Keratinocyte (primary cell): ENCODE data around the gene ZC3HAV1L. TPM values are rescaled to one million over a fixed set of nuclear protein-coding genes. Genes with fewer than 3 reads are reported as not detected.

Experiments used
- DNase-seq: peaks from one replicate; pipeline ENCODE4 v3.0.0-alpha.2; 2011; ENCODE audit warnings: low read depth, missing footprints, low spot score
- FAIRE-seq: peaks from 2 replicates; lab custom pipeline; 2011; peaks lifted over from hg19 to GRCh38; lab: Jason Lieb, UNC
- H2AFZ ChIP-seq: 2 replicates; pipeline ENCODE4 v1.6.0; 2012; ENCODE audit warnings: low read length, control low read depth, inconsistent platforms; ENCODE audit not compliant: control insufficient read depth
- H3K27ac ChIP-seq: 2 replicates; pipeline ENCODE4 v1.5.1; 2011; ENCODE audit warnings: low read length; ENCODE audit not compliant: control insufficient read depth, insufficient read depth
- H3K27me3 ChIP-seq: 3 replicates; pipeline ENCODE4 v1.6.0; 2011; ENCODE audit warnings: low read length; ENCODE audit not compliant: control insufficient read depth, insufficient read depth; ENCODE audit errors: extremely low read depth
- H3K36me3 ChIP-seq, 2 experiments: 2 replicates in 1 of 2; 3 replicates in 1 of 2; pipeline ENCODE4 v1.5.1; 2011; ENCODE audit warnings: low read length in 2 of 2, mild to moderate bottlenecking in 1 of 2; ENCODE audit not compliant: control insufficient read depth in 2 of 2, insufficient read depth in 2 of 2; ENCODE audit errors: extremely low read depth in 1 of 2
- H3K4me1 ChIP-seq: 3 replicates; pipeline ENCODE4 v1.5.1; 2011; ENCODE audit warnings: low read length; ENCODE audit not compliant: control insufficient read depth, insufficient read depth; ENCODE audit errors: extremely low read depth
- H3K4me2 ChIP-seq: 3 replicates; pipeline ENCODE4 v1.6.0; 2011; ENCODE audit warnings: low read depth, low read length; ENCODE audit not compliant: control insufficient read depth, insufficient read depth; ENCODE audit errors: extremely low read depth
- H3K4me3 ChIP-seq, 3 experiments: fragments of 200-600 bp in 1 of 3; sonication (generic) in 1 of 3; 2 replicates in 2 of 3; 3 replicates in 1 of 3; pipeline ENCODE4 v1.5.1; 2011 to 2016; ENCODE audit warnings: low read length in 3 of 3, mild to moderate bottlenecking in 3 of 3, control low read depth in 2 of 3, inconsistent platforms in 1 of 3, low read depth in 1 of 3, mixed read lengths in 1 of 3, mixed run types in 1 of 3, moderate library complexity in 1 of 3; ENCODE audit not compliant: control insufficient read depth in 2 of 3, insufficient read depth in 2 of 3; ENCODE audit errors: extremely low read depth in 1 of 3
- H3K79me2 ChIP-seq: 2 replicates; pipeline ENCODE4 v1.6.0; 2012; ENCODE audit warnings: low read length; ENCODE audit not compliant: control insufficient read depth, insufficient read depth
- H3K9ac ChIP-seq: 3 replicates; pipeline ENCODE4 v1.6.0; 2011; ENCODE audit warnings: low read length; ENCODE audit not compliant: control insufficient read depth, insufficient read depth; ENCODE audit errors: extremely low read depth
- H3K9me1 ChIP-seq: 3 replicates; pipeline ENCODE4 v1.6.0; 2011; ENCODE audit warnings: low read length; ENCODE audit not compliant: control insufficient read depth, insufficient read depth; ENCODE audit errors: extremely low read depth
- H3K9me3 ChIP-seq: 2 replicates; pipeline ENCODE4 v1.5.1; 2012; ENCODE audit warnings: low read depth, low read length; ENCODE audit not compliant: control insufficient read depth
- H4K20me1 ChIP-seq: 3 replicates; pipeline ENCODE4 v1.6.0; 2011; ENCODE audit warnings: low read length; ENCODE audit not compliant: control insufficient read depth, insufficient read depth; ENCODE audit errors: extremely low read depth
- CTCF ChIP-seq, 3 experiments: IDR thresholded peaks in 1 of 3; conservative IDR thresholded peaks in 1 of 3; optimal IDR thresholded peaks in 1 of 3; 2 replicates in 2 of 3; 3 replicates in 1 of 3; pipeline versions ENCODE3 to v1.5.1; 2011; ENCODE audit warnings: low read length in 3 of 3, mild to moderate bottlenecking in 3 of 3, moderate library complexity in 2 of 3, control low read depth in 1 of 3, inconsistent platforms in 1 of 3; ENCODE audit not compliant: insufficient read depth in 2 of 3; ENCODE audit errors: extremely low read depth in 1 of 3
- EZH2 ChIP-seq: IDR thresholded peaks from one replicate; pipeline ENCODE4 v1.6.1; 2012; ENCODE audit warnings: inconsistent platforms, mild to moderate bottlenecking, low read length, moderate library complexity
- dilution Hi-C: fragments of 300-500 bp; cut with MboI; formaldehyde crosslinking; loops from one replicate; pipeline ENCODE4 v1.7.0; 2020; ENCODE audit warnings: low sequenced_read_pairs; ENCODE audit not compliant: extremely low pct_ligation_motif_present
- polyA plus RNA-seq, 5 experiments: library from polyadenylated mRNA; depleted of rRNA in 3 of 5; stranded (reverse) in 3 of 5; stranded (forward) in 1 of 5; unstranded in 1 of 5; fragments of >200 nt; gene quantifications; 1 replicate in 1 of 5; 2 replicates in 3 of 5; 3 replicates in 1 of 5; pipeline versions ENCODE4 v1.2.1 to v1.2.3, GENCODE V29; 2011 to 2012; ENCODE audit warnings: missing spikeins in 2 of 5, low read depth in 1 of 5, low replicate concordance in 1 of 5

ZC3HAV1L gene
- polyA plus RNA-seq, 1 donor (not counting 4 experiments of a cell fraction or from before 2014, with no cell fraction given): 7.9 TPM

DNA sequence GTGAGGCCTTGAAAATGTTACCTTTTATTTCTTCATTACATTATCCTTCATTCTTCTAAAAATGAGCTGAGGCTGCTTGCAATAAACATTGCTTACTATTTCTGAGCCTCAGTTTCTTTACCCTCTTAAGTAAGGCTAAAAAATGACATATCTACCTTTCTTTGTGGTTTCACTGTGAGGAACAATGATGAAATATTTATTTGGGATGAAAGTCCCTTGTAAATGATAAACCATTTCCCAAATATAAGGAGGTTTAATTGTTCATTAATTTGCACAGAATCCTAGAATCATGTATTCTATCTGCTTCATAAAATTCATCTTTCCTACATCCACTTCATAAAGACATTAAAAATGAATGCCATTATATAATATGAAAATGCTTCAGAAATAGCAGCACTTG is 45.7 kb upstream of the ZC3HAV1L start:
- Histone ChIP-seq H3K79me2 (peaks cover 29% of the 10 kb centered on the region), H3K9me3 (no peaks in the 10 kb centered on the region), H4K20me1 (peaks cover 3% of the 10 kb centered on the region), H3K27ac (no peak overlapping the region), H3K9me1 (no peaks in the 10 kb centered on the region), H3K4me1 (no peaks in the 10 kb centered on the region), H3K9ac (no peak overlapping the region), H2AFZ (no peak overlapping the region), H3K4me3 (no peak overlapping the region), H3K27me3 (no peaks in the 10 kb centered on the region), H3K4me2 (no peak overlapping the region), H3K36me3 (peaks cover 25 to 43% of the 10 kb centered on the region in 2 experiments)
- dilution Hi-C loops: no loop called here
- FAIRE-seq: no peak
- TF ChIP-seq EZH2 (no peak), CTCF (optimal IDR thresholded peaks at IDR 0.05 in 1 of 3, IDR thresholded peaks at IDR 0.05 in 1 of 3, conservative IDR thresholded peaks at IDR 0.05 in 1 of 3; ENCODE audit: extremely low read depth in 1 of 3, insufficient read depth in 2 of 3, low read length in 3 of 3) (no peak)
- DNase-seq: no peak

DNA sequence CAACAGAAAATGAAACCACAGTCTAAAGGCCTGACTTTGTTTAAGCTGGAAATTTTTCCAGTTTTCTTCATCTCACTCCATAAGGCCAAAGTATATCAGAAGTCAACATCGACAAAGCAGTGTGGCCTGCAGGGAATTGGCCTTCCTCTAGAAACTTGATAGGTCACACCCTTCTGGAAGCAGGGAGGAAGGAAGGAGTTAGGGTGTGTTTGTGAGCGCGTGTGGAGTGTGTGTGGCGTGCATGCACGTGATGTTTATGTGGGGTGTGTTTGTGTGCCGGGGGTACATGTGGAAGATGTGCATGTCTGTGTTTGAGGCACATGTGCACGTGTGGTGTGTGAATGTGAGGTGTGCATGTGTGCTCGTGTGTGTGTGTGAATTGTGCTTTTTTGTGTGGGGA is 45.1 kb upstream of the ZC3HAV1L start:
- Histone ChIP-seq H3K79me2 (peaks cover 27% of the 10 kb centered on the region), H2AFZ (no peak overlapping the region), H3K4me3 (no peak overlapping the region), H4K20me1 (peaks cover 6% of the 10 kb centered on the region), H3K4me1 (no peaks in the 10 kb centered on the region), H3K9me3 (no peaks in the 10 kb centered on the region), H3K27me3 (no peaks in the 10 kb centered on the region), H3K4me2 (no peak overlapping the region), H3K9me1 (no peaks in the 10 kb centered on the region), H3K36me3 (peaks cover 28 to 37% of the 10 kb centered on the region in 2 experiments), H3K27ac (no peak overlapping the region), H3K9ac (no peak overlapping the region)
- TF ChIP-seq EZH2 (no peak), CTCF (optimal IDR thresholded peaks at IDR 0.05 in 1 of 3, IDR thresholded peaks at IDR 0.05 in 1 of 3, conservative IDR thresholded peaks at IDR 0.05 in 1 of 3; ENCODE audit: extremely low read depth in 1 of 3, insufficient read depth in 2 of 3, low read length in 3 of 3) (no peak)
- no peak for FAIRE-seq
- DNase-seq: no peak
- dilution Hi-C loops: no loop called here
